ENCODE measurements around the gene UBAC2.
"Not testable (repeated sequence)": the region's sequence is repeated elsewhere in the genome, so short reads cannot be mapped to it uniquely, and the experiment has no call there.

The UBAC2 gene

GRCh38 chr13:99185606-99186005, 15.0 kb upstream of the UBAC2 start:
- no peak for DNase-seq (ENCODE audit: low spot score)

GRCh38 chr13:99190147-99190985, 10.3 kb upstream of the UBAC2 start:
- no peak for DNase-seq (ENCODE audit: low spot score)

GRCh38 chr13:99191336-99191899, 9.2 kb upstream of the UBAC2 start:
- DNase-seq (ENCODE audit: low spot score): peak; percentile 8

- peak; percentile 35 for DNase-seq (ENCODE audit: low spot score)
Measured at GRCh38 chr13:99191900-99192399, 8.7 kb upstream of the UBAC2 start.

- DNase-seq (ENCODE audit: low spot score): no peak
Measured at GRCh38 chr13:99192480-99192879, 8.2 kb upstream of the UBAC2 start.

DNA sequence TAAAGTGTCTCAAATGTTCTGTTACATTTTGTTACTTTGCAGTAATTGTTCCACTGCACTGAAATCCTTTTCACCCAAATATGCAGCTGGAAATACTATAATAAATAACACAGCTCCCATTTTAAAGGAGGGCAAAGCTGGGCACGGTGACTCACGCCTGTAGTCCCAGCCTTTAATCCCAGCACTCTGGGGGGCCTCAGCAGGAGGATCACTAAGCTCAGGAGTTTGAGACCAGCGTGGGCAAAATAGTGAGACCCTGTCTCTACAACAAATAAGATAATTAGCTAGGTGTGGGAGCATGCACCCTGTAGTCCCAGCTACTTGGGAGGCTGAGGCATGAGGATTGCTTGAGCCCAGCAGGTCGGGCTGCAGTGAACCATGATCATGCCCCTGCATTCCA, 7.5 kb upstream of the UBAC2 start:
- no peak for DNase-seq (ENCODE audit: low spot score)

DNA sequence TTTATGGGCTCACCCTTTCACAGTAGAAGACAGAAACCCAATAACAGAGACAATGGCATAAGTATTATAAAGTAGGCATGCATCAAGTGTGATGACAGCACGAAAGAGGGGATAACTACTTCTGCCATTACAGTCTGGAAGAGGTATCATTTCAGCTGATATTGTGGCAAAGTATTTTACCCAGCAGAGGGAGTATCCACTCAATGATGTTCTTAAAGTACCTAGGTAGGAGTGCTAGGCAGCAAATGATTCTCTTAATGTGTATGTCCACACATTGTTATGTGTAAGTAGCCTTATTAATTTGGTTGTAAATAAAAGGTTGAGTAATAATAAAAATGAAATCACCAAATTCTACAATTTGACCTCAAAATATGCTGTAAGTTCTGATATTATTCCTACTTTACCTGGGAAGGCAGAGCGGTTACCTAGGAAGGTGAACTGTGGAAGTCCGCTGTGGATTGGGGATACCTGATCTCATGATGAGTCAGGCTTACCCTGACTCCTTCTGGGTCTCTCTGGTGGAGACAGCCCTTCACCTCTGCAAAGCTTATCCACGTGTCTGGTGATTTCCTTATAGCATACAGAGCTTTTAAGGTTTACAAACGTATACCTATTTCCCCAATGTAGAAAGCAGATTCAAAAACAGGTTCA, 4.1 kb upstream of the UBAC2 start:
- peak; percentile 9 for DNase-seq (ENCODE audit: low spot score)

DNA sequence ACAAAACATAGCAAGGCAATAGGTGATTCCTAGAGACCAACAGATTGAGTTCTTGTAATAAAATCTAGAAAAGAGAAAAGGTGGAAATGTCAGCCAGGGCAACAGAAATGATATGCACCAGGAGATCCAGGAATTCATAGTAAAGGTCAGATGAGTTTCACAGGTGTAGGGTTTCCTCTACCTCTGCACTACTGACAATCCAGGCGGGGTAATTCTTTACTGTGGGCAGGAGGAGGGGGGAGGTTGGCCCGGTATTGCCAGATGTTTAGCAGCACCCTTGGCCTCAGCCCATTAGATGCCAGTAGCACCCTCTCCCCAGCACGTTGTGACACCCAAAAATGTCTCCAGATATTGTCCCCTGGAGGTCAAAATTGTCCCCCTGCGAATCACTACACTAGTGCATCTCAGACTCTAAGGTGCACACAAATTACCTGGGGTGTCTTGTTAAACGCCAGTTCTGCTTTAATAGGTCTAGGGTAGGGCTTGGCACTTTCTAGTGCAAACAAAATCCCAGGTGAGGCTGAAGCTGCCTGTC, 3.5 kb upstream of the UBAC2 start:
- DNase-seq (ENCODE audit: low spot score): no peak

- DNase-seq (ENCODE audit: low spot score): no peak
Measured at GRCh38 chr13:99199541-99200431, 868 bp upstream of the UBAC2 start.

DNA sequence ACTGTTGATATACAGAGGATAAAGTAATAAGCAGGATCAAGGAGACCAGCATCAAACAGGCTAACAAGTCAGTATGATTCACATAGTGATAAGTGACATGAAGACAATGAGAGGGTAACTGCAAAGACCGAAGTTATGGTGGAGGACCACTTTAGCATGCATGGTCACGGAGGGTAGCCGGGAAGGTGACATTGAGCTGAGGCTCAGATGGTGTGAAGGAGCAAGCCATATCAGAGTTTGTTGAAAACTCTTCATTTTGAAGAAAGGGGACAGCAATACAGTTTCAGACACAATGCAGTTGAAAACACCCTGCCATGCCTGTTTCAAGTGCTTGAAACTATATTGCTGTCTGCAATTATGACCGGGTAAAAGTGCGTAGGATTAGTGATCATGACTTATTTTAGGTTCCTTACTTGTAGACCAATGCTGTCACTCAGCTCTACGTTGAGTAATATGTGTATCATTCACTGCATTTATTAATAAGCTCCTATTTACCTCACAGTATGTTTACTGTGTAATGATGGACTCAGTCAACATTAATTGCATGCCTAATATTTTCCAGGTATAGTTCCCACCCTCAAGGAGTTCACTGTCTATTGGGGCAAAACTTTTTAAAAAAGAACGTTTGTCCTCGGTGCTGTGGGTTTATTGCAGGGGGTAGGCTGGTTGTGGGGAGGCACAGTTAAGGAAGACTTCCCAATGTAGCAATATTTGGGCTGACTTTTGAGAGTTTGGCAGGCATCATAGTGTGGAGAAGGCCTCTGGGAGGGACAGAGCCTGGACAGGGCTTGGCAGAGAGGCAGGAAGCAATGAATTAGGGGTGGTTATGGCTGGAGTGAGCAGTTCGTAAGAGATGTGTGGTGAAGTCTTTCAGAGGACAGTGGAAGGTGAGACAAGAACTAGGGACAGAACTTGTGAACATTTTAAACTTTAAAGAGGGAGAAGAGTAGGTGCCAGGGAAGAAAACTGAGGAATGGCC, 3.2 kb downstream of the UBAC2 start:
- DNase-seq (ENCODE audit: low spot score): no peak

- DNase-seq (ENCODE audit: low spot score): no peak
Measured at GRCh38 chr13:99205621-99206220, 5.1 kb downstream of the UBAC2 start.

GRCh38 chr13:99206226-99206625, 5.6 kb downstream of the UBAC2 start:
- DNase-seq (ENCODE audit: low spot score): no peak

- DNase-seq (ENCODE audit: low spot score): no peak
Measured at GRCh38 chr13:99206873-99207272, 6.2 kb downstream of the UBAC2 start.

DNA sequence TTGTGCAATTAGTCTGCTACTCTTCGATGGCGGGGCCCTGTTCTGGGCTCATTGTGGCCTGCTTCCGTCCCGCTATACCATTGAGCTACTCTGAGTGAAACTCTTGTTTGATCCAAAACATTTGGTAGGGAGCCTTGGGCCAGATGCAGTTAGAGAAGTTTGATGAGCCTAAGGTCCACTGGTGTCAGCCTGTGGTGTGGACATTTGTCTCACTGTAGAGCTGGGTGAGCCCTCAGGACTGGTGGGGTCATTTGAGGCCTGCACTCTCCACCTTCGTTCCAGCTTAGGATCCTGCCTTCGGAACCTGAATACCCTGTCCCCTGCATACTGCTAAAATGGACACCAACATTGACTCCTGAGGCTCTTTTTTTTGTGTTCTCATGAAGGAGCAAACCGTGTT, 6.9 kb downstream of the UBAC2 start:
- no peak for DNase-seq (ENCODE audit: low spot score)

DNA sequence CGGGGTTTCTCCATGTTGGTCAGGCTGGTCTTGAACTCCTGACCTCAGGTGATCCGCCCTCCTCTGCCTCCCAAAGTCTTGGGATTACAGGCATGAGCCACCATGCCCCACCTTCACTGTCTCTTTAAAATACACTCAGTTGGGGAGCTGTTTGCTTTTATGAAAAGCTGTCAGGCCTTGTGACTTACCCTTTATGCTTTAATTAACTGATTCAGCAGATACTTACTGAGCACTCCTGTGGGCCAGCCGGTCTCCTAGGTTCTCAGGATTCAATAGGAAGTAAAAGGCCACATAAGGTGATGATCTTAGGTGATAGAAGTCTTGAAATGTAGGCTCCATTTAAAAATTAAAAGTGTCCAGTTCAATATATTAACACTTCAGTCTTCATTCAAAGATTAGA, 7.5 kb downstream of the UBAC2 start:
- no peak for DNase-seq (ENCODE audit: low spot score)

DNA sequence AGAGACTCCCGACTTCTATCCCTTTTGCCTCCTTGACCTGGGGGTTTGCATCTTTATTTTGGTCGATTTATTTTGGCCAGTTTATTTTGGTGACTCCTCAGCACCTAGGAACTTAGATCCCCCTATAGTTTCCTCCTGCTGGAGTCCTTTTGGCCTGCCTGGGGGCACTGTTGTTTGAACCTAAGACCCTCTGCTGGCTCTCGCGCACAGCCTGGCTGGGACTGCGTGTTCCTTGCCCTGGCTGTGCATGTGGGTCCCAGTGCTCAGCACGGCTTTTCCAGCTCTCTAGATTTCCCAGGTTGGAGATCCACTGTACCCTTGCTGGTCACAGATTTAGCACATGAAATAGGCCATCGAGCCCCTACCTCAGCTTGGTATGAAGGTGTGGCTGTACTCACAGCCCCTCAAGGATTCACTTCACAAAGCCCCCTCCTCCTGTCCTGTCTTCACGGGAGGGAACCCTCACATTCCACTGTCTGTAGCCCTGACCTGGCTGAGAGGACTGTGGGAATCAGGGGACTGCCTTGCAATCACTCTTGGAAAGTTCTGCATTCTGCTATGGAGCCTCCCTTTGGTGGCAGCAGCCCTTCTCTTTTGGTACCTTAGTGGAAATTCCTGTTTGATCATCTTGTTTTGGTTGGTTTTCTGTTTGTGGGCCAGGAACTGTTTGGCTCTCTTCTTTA, 8.3 kb downstream of the UBAC2 start:
- DNase-seq (ENCODE audit: low spot score): no peak

- DNase-seq (ENCODE audit: low spot score): not testable (repeated sequence)
Measured at GRCh38 chr13:99210627-99211026, 10.0 kb downstream of the UBAC2 start.

DNA sequence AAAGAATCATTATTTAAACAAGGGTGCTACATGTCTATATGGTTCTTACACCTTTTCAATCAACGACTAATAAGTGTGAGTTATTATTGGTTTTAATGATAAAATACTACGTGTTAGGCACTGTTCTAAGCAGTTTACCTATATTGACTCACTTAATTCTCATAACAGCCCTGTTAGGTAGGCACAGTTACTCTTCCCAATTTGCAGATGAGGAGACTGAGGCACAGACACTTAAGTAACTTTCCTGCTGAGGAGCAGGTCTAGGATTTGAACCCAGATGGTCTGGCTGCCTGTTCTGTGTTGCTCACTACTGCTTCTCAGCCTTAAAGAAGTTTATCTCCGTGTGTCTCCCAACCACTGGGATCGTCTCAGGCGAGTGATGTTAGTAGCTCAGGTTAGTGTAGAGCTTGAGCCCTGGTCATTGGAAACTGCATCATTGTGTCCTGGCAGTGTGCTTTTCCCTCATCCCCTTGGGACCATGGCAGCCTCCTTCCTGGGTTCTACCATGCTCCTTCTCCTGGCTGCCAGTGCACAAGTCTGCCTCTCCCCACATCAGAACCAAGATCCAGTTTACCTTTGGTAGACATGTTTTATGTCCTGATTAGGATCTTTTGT, 10.9 kb downstream of the UBAC2 start:
- DNase-seq (ENCODE audit: low spot score): no peak

DNA sequence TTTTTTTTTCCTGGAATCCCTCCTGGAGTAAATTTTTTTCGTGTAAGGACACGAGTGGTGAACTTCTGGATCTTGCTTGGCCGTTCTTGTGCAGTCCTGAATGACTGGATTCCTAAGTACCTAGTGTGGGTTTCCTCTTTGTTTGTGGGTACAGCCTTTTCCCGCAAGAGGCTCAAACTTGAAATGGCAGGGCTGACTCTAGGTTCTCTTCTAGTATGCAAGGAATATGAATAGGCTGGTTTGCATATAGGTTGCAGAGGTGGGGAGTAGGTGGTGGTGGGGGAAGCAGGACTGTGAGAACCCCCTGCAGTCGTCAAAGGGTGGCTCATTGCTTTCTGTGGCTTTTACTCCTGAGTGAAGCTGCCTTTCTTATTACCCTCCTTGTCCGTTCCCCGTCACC, 13.6 kb downstream of the UBAC2 start:
- no peak for DNase-seq (ENCODE audit: low spot score)

Data from D341Med (cell line).